K562 (cell line): Measurements from ENCODE around the gene THAP11. TPM values are rescaled to one million over a fixed set of nuclear protein-coding genes. Genes with fewer than 3 reads are reported as not detected.

Experiments
- ATAC-seq: fragments of 200-7000 bp; cut with Tn5 transposase; 3 replicates; pipeline ENCODE4 v1.9.1; 2020; ENCODE audit warnings: moderate library complexity
- BruUV-seq: library from RNA; stranded (reverse); fragments of 400-500 nt; replicated peaks from 2 replicates; lab custom pipeline; 2021; lab: Mats Ljungman, UMichigan
- CTCF ChIA-PET: fragments of 300-600 bp; formaldehyde crosslinking; extraction: SDS; loops from one replicate; lab custom pipeline; 2021; ENCODE audit warnings: low intra/inter-chr PET ratio; lab: Yijun Ruan, JAX
- POLR2A ChIA-PET: fragments of 300-600, 350-650 bp; sonication (Branson Sonifier 250); formaldehyde crosslinking; extraction: SDS; loops from one replicate; lab custom pipeline; 2021; ENCODE audit warnings: antibody characterized with exemption, inconsistent platforms; lab: Yijun Ruan, JAX
- DNase-seq, 4 experiments: peaks; one replicate each; pipeline versions ENCODE4 v3.0.0 to v3.0.0-alpha.2; 2011 to 2018; ENCODE audit warnings: low spot score in 3 of 4, mixed read lengths in 3 of 4; ENCODE audit errors: extremely low read depth in 1 of 4
- FAIRE-seq: peaks from 2 replicates; lab custom pipeline; 2011; peaks lifted over from hg19 to GRCh38; lab: Jason Lieb, UNC
- H2AFZ ChIP-seq: 2 replicates; pipeline ENCODE4 v1.6.0; 2011; ENCODE audit warnings: low read depth, low read length, control low read depth, inconsistent platforms
- H3K27ac ChIP-seq: fragments of 200-600 bp; 3 replicates; pipeline ENCODE4 v1.8.0; 2011; ENCODE audit warnings: low read depth, mild to moderate bottlenecking, control low read depth, inconsistent platforms, low read length, moderate library complexity, mixed read lengths; ENCODE audit errors: extremely low read depth
- H3K27me3 ChIP-seq, 2 experiments: fragments of 300-600 bp in 1 of 2; 2 replicates in 1 of 2; 3 replicates in 1 of 2; pipeline versions ENCODE4 v1.6.0 to v1.8.0; 2011; ENCODE audit warnings: inconsistent platforms in 2 of 2, low read length in 2 of 2, mild to moderate bottlenecking in 1 of 2, mixed read lengths in 1 of 2, moderate library complexity in 1 of 2; ENCODE audit not compliant: control insufficient read depth in 2 of 2, insufficient read depth in 2 of 2
- H3K36me3 ChIP-seq: fragments of 300-600 bp; 3 replicates; pipeline ENCODE4 v1.8.0; 2011; ENCODE audit warnings: mild to moderate bottlenecking, low read length, inconsistent platforms; ENCODE audit not compliant: control insufficient read depth, insufficient read depth
- H3K4me1 ChIP-seq, 2 experiments: fragments of 200-600 bp in 1 of 2; replicated peaks in 1 of 2; 2 replicates in 1 of 2; 3 replicates in 1 of 2; pipeline versions ENCODE4 v1.5.1 to v1.8.0; 2011; ENCODE audit warnings: inconsistent platforms in 2 of 2, low read length in 2 of 2, mild to moderate bottlenecking in 1 of 2, mixed read lengths in 1 of 2, moderate library complexity in 1 of 2; ENCODE audit not compliant: control insufficient read depth in 2 of 2, insufficient read depth in 2 of 2
- H3K4me2 ChIP-seq: 2 replicates; pipeline ENCODE4 v1.6.1; 2011; ENCODE audit warnings: low read length, control low read depth, inconsistent platforms, mixed read lengths; ENCODE audit not compliant: insufficient read depth
- H3K4me3 ChIP-seq: fragments of 200-600 bp; sonication (generic), shearing (Covaris generic); 2 replicates; pipeline ENCODE4 v1.5.1; 2016; ENCODE audit warnings: control low read depth, inconsistent platforms
- H3K79me2 ChIP-seq: fragments of 200-600 bp; 3 replicates; pipeline ENCODE4 v1.8.0; 2011; ENCODE audit warnings: low read length, inconsistent platforms; ENCODE audit not compliant: control insufficient read depth, insufficient read depth
- H3K9ac ChIP-seq, 2 experiments: 2 replicates each; pipeline versions ENCODE4 v1.6.0 to v1.6.1; 2011; ENCODE audit warnings: low read depth in 2 of 2, low read length in 2 of 2, control low read depth in 1 of 2, inconsistent platforms in 1 of 2, mild to moderate bottlenecking in 1 of 2, mixed read lengths in 1 of 2; ENCODE audit not compliant: insufficient read depth in 1 of 2
- H3K9me1 ChIP-seq: one replicate; pipeline ENCODE4 v1.6.0; 2011; ENCODE audit warnings: inconsistent platforms, mild to moderate bottlenecking, low read length, moderate library complexity; ENCODE audit not compliant: control insufficient read depth, insufficient read depth
- H3K9me3 ChIP-seq: replicated peaks from 2 replicates; pipeline ENCODE4 v1.5.1; 2011; ENCODE audit warnings: low read depth, low read length, inconsistent platforms; ENCODE audit not compliant: control insufficient read depth, insufficient read depth
- H4K20me1 ChIP-seq: replicated peaks from 2 replicates; pipeline ENCODE4 v1.6.1; 2011; ENCODE audit warnings: low read length, inconsistent platforms, mixed read lengths; ENCODE audit not compliant: control insufficient read depth, insufficient read depth
- CBFB ChIP-seq: sonication (generic); formaldehyde crosslinking; IDR thresholded peaks from 2 replicates; pipeline ENCODE4 v1.4.0; 2020; ENCODE audit warnings: mild to moderate bottlenecking, missing genetic modification reagents
- POLR2A ChIP-seq: fragments of 450-650 bp; conservative IDR thresholded peaks from 2 replicates; pipeline ENCODE4 v1.6.1; 2016
- SPI1 ChIP-seq: IDR thresholded peaks from 2 replicates; pipeline ENCODE4 v1.6.1; 2011; ENCODE audit warnings: low read depth, low read length, control low read depth, borderline replicate concordance
- WGBS: fragments of 100-300 bp; shearing (Covaris generic); methylation state at CpG from one replicate; pipeline ENCODE4 v1.1.6; 2016; ENCODE audit warnings: low coverage, mixed read lengths; ENCODE audit not compliant: insufficient coverage; ENCODE audit errors: missing lambda C conversion rate; 5-methylcytosine and 5-hydroxymethylcytosine counted together
- in situ Hi-C: fragments of 300-500 bp; cut with MboI; formaldehyde crosslinking; loops from 4 replicates; pipeline ENCODE4 v1.15.0; 2018; ENCODE audit warnings: inconsistent platforms, mixed read lengths
- intact Hi-C: fragments of 100-400 bp; cut with micrococcal nuclease; formaldehyde crosslinking; loops from 2 replicates; pipeline ENCODE4 v1.14.2; 2022
- polyA plus RNA-seq, 8 experiments: library from polyadenylated mRNA; depleted of rRNA in 4 of 8; stranded (reverse) in 5 of 8; unstranded in 3 of 8; fragments of >200 nt; fragmentation: Nextera tagmentation in 2 of 8; fragmentation: Illumina TruSeq in 1 of 8; extraction: Ambion mirVana in 2 of 8; extraction: Trizol in 1 of 8; gene quantifications; 2 replicates each; pipeline versions ENCODE4 v1.2.1 to v1.2.3, GENCODE V29; 2011 to 2014; ENCODE audit warnings: inconsistent platforms in 1 of 8, missing spikeins in 1 of 8
- total RNA-seq, 7 experiments: library from RNA; depleted of rRNA in 6 of 7; stranded (reverse); fragments of >200 nt in 6 of 7; fragmentation: Illumina TruSeq in 2 of 7; extraction: Trizol in 2 of 7; gene quantifications; 2 replicates each; pipeline versions ENCODE4 v1.2.1 to v1.2.3, GENCODE V29; 2011 to 2021; ENCODE audit warnings: low replicate concordance in 1 of 7
- TF ChIP-seq, protein P1 (sequence below): fragments of 450-650 bp; formaldehyde crosslinking; IDR thresholded peaks from 2 replicates; pipeline ENCODE4 v1.4.0; 2022; ENCODE audit warnings: mild to moderate bottlenecking, moderate library complexity

THAP11 gene
- total and polyA plus RNA-seq, 9 of the 15 experiments (the other 6 are each of a cell fraction or from before 2014, with no cell fraction given), result 2.4 to 31.6 (median 21.4) TPM

- DNase-seq (no peak), ATAC-seq (no peak), FAIRE-seq (peak; percentile 42)
- intact Hi-C loops (no loop called here), in situ Hi-C loops (no loop called here)
- Histone ChIP-seq H2AFZ (peak overlapping the region; percentile 82), H3K9me1 (no peaks in the 10 kb centered on the region), H3K4me3 (peak overlapping the region; percentile 85), H3K9ac (peak overlapping the region; percentile 87 to 99; a peak in 3 of 4 replicates), H3K4me2 (peak overlapping the region; percentile 89), H3K9me3 (no peaks in the 10 kb centered on the region), H3K36me3 (peaks cover 79% of the 10 kb centered on the region; the same call in 2 of the 3 replicates), H3K27me3 (no peaks in the 10 kb centered on the region), H3K4me1 (peaks cover 21% of the 10 kb centered on the region in 2 experiments; a peak in 4 of 5 replicates), H3K79me2 (peaks cover 40% of the 10 kb centered on the region), H3K27ac (peak overlapping the region; percentile 83), H4K20me1 (peaks cover 13% of the 10 kb centered on the region)
- TF ChIP-seq POLR2A, result 0 out of 2 replicates have a peak, but pooled peaks have one; percentile 9
- no peak for TF ChIP-seq CBFB (CRISPR knock-in tag)
- TF ChIP-seq SPI1, result peak; percentile 72; the same call in 1 of the 2 replicates
- TF ChIP-seq, protein P1, sequence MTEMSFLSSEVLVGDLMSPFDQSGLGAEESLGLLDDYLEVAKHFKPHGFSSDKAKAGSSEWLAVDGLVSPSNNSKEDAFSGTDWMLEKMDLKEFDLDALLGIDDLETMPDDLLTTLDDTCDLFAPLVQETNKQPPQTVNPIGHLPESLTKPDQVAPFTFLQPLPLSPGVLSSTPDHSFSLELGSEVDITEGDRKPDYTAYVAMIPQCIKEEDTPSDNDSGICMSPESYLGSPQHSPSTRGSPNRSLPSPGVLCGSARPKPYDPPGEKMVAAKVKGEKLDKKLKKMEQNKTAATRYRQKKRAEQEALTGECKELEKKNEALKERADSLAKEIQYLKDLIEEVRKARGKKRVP, result no peak
- 59% methylated on average over 2 of the region's 2 CpGs for WGBS
- CTCF ChIA-PET, result no interaction called here
- POLR2A ChIA-PET, result interaction anchor here (0.5 to 2.1 kb wide), 7 partner anchors 10 to 29 kb away, joined by 3 to 10 read pairs (median 4); partner anchors contain the start of gene NRN1L
- BruUV-seq, result no TSS peak
Measured at GRCh38 chr16:67872131-67872630, 30.1 kb downstream of the THAP11 start.
